NCI-H128 (cell line): ENCODE data around the gene SLC44A5.
"Not testable (repeated sequence)": the region's sequence is repeated elsewhere in the genome, so short reads cannot be mapped to it uniquely, and the experiment has no call there.

Experiments used
- DNase-seq: peaks from one replicate; lab custom pipeline; 2025; ENCODE audit not compliant: unreplicated experiment; lab: John Stamatoyannopoulos, UW

Gene SLC44A5

DNA sequence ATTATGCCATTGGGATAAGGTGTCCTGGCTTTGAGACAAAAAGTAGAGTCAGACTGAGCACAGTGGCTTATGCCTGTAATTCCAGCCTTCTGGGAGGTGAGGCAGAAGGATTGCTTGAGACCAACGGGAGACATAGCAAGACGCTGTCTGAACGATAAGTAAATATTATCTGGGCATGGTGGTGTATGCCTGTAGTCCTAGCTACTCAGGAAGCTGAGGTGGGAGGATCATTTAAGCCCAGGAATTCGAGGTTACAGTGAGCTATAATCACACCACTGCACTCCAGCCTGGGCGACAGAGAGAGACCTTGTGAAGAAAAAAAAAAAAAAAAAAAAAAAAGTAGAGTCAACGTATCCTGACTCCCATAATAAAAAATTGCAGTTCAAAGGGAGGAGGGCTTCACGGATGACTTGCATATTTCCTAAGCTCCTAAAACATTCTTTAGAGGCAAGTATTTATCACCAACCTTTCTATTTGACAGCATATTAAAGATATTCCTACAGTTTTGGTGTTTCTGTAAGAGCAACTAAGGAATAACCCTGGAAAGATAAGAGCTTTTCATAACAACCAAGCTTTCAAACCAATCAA lies 141.2 kb downstream of the SLC44A5 start:
- no peak for DNase-seq

DNA sequence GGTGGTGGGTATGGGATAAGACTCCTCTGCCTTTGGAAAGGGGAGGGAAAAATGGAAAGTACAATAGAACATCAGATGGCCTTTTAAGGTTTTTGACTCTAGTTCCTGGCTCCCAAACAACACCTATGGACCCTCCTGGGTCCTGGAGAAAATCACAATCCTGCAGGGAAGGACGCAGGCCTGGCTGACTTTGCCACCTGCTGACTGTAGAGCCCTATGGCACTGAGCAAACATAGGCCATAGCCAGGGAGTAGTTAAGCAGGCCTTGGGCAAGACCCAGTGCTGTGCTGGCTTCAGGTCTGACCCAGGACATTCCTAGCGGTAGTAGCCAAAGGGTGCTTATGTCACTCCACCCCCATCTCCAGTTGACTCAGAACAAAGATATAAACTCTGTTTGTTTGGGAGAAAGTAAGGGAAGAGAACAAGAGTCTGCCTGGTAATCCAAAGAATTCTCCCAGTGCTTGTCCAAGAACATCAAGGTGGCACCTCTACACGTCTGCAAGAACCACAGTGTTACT lies 149.0 kb downstream of the SLC44A5 start:
- no peak for DNase-seq

DNA sequence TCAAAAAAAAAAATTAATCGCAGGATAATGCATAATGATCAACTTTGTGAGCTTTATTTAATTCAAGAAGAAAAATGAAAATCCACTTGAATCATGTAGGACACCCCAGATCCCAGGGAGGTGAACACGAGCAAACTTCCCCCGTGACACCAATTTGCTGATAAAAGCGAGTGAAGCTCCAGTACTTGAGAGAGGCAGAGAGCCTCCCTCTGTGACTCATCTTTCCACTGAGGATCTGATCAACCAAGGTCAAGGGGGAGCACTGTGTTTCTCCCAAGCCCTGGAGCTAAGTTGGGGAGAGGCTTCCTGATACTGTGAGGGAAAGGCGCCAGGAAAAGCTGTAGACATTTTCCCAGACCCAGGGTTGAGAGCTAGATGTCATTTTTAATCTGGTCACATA lies 160.9 kb downstream of the SLC44A5 start:
- DNase-seq: no peak

DNA sequence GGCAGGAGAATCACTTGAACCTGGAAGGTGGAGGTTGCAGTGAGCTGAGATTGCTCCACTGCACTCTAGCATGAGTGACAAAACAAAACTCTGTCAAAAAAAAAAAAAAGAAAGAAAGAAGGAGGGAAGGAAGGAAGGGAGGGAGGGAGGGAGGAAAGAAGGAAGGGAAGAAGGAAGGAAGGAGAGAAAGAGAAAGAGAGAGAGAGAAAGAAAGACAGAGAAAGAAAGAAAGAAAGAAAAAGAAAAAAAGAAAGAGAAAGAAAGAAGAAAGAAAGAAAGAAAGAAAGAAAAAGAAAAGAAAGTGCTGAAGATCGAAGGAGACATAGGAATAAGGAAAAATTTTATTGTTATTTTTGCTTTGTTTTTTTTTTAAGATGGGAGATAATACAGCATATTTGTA lies 166.7 kb downstream of the SLC44A5 start:
- no peak for DNase-seq

- no peak for DNase-seq
These were observed 170.6 kb downstream of the SLC44A5 start for GRCh38 chr1:75440274-75440673.

- no peak for DNase-seq
These were observed 172.6 kb downstream of the SLC44A5 start for GRCh38 chr1:75438355-75438754.

GRCh38 chr1:75431843-75432242 lies 179.1 kb downstream of the SLC44A5 start:
- DNase-seq: no peak

GRCh38 chr1:75430526-75430925 lies 180.4 kb downstream of the SLC44A5 start:
- no peak for DNase-seq

DNA sequence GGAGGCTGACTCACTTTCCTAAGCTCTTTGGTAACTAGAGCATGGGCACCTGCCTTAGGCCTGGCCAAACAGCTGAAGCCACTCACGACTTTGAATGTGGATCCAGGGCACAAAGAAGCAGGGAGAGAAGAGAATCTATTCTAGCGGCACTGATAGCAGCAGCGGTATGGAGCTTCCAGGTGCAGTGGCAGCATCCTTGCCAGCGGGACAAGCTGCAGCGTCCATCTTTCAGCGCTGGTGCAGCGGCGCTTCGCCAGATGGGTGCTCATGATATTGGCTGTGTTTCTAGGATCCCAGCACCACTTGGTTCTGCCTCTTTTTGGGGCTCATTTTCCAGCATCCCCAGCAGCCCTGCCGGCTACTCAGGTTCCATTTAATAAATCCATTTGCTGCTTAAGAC lies 184.2 kb downstream of the SLC44A5 start:
- no peak for DNase-seq

GRCh38 chr1:75425001-75425650 lies 185.8 kb downstream of the SLC44A5 start:
- DNase-seq: no peak

DNA sequence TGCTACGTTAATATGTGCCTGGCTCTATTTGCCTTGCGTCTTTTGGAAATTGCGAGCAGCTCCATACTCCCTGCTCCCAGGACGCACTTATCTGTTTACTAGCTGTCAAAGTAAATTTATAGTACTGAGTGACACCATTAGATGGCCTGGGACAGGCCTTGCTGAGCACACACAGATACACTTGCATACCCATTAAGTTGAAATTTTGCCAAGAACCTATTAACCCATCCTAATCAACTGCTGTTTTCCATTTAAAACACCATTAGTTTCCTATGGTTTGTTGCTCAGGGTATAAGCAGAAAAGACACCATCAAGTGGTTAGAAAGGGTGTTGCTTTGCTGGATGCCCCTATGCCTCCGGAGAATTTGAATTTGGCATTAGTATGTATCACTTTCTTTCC lies 187.3 kb downstream of the SLC44A5 start:
- peak; percentile 45 for DNase-seq

DNA sequence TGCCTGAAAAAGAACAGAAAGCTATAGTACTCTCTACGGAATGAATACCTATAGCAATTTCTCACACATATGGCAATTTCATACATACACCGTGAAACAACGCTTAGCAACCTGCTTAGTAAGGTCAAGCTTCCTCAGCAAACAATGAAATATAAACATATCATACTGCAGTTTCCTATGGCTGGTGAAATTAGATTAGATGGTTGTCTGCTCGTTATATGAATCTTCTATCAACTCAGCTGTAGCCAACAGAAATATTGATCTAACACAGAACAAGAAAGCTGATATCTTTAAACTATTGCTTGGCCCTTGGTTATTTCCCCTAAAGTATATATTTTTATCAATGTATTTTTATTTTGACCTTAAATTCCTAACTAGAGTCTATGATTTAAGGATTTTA lies 187.8 kb downstream of the SLC44A5 start:
- no peak for DNase-seq

DNA sequence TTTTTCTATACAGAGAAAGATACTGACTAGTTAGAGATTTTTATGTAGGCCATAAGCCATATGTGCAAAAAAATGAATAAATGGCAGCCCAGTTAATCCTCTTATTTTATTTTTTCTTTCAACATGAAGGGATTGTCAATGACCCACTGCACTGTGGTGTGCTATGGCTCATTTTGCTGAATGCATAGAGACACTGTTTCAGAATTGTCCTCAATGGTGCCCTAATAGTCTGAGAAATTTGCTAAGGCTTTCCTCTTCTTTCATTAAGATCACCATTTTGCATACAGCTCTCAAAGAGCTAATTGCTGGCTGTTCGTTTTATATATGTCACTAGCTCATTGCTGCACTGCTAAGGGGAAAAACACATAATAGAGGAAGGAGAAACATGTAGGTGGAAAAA lies 189.5 kb downstream of the SLC44A5 start:
- DNase-seq: no peak

GRCh38 chr1:75415187-75415586 lies 195.7 kb downstream of the SLC44A5 start:
- DNase-seq: no peak

GRCh38 chr1:75412616-75413015 lies 198.3 kb downstream of the SLC44A5 start:
- DNase-seq: no peak

GRCh38 chr1:75404681-75405080 lies 206.2 kb downstream of the SLC44A5 start:
- DNase-seq: not testable (repeated sequence)

GRCh38 chr1:75403147-75403646 lies 207.7 kb downstream of the SLC44A5 start:
- not testable (repeated sequence) for DNase-seq

DNA sequence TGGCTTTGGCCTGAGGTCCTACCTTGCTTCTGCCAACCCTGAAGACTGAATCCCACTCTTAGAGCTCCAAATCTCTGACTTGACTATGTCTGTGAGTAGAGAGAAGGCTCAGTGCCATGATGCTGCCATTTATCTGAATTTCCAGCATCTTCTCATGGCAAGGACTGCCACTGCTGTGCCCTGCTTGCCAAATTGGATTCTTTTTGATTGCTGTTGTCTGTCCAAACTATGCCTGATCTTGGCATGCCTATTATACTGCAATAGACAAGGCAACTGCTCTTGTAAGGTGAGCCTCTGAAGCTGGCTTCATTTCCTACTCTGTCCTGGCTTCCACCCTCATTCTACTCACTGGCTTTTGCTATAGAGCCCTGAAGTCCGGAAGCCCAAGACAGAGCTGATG lies 210.2 kb downstream of the SLC44A5 start:
- DNase-seq: no peak

GRCh38 chr1:75396745-75397144 lies 214.2 kb downstream of the SLC44A5 start:
- no peak for DNase-seq

GRCh38 chr1:75396260-75396659 lies 214.7 kb downstream of the SLC44A5 start:
- DNase-seq: no peak

DNA sequence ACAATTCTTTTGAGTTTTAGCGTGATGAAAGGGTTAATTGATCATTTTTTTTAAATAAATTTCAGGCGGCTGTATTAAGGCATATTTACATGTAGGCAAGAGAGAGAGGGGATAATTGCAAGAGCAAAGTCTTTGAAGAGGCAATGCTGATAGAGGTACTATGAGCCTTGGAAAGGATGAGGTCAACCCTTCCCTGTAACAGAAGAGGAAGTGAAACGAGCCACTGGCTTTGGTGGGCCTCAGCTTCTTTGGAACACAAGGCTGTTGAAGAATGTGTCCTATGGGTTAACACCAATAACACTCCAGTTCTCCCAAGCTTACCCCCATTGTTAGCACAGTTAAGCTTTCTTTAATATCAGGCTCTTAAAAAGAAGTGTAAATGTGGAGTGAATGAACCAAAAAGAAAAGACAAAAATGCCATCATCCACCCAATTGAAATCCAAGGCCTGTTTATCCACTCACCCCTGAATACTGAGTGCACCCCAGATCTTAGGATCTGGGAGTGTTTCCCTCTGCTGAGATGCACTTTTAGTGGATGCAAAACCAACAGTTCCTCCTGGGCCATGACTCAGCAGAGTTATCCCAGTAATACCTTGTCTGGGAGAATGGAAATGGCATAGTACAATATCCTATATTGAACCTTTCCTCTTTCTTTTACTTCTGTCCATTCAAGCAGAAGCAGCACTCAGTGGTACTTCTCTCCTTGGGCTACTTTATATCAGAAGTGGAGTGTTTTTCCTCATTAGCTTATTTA lies 216.4 kb downstream of the SLC44A5 start:
- no peak for DNase-seq

GRCh38 chr1:75392278-75392677 lies 218.6 kb downstream of the SLC44A5 start:
- no peak for DNase-seq
